Neural cell (in vitro differentiated cells): ENCODE results near the gene SLC2A4. TPM values are rescaled to one million over a fixed set of nuclear protein-coding genes. Genes with fewer than 3 reads are reported as not detected.

ENCODE experiments used
- H2AFZ ChIP-seq: fragments of 200-600, 300-800 bp; sonication (generic), shearing (Covaris generic); 2 replicates; pipeline ENCODE4 v1.6.0; 2014; ENCODE audit warnings: low read depth, mild to moderate bottlenecking, antibody characterized with exemption, low read length, moderate library complexity
- H3F3A ChIP-seq: fragments of 200-600 bp; shearing (Covaris generic); 2 replicates; pipeline ENCODE4 v1.6.1; 2016; ENCODE audit warnings: mild to moderate bottlenecking, moderate library complexity, mixed read lengths, antibody characterized with exemption, low read length; ENCODE audit not compliant: insufficient read depth, poor library complexity, severe bottlenecking
- H3K27ac ChIP-seq: fragments of 200-600, 300-800 bp; sonication (generic), shearing (Covaris generic); 2 replicates; pipeline ENCODE4 v1.5.1; 2014; ENCODE audit warnings: mild to moderate bottlenecking, low read length, moderate library complexity
- H3K27me3 ChIP-seq: fragments of 300-800, 200-600 bp; sonication (generic), shearing (Covaris generic); 2 replicates; pipeline ENCODE4 v1.6.0; 2014; ENCODE audit warnings: mild to moderate bottlenecking, low read depth, low read length, moderate library complexity; ENCODE audit not compliant: insufficient read depth
- H3K36me3 ChIP-seq: fragments of 300-800, 200-600 bp; sonication (generic), shearing (Covaris generic); 2 replicates; pipeline ENCODE4 v1.5.1; 2014; ENCODE audit warnings: mild to moderate bottlenecking, antibody characterized with exemption, low read length, moderate library complexity; ENCODE audit not compliant: insufficient read depth
- H3K4me2 ChIP-seq: fragments of 300-800, 200-600 bp; sonication (generic), shearing (Covaris generic); 2 replicates; pipeline ENCODE4 v1.6.0; 2014; ENCODE audit warnings: mild to moderate bottlenecking, low read length
- H3K4me3 ChIP-seq: fragments of 300-800, 200-600 bp; sonication (generic), shearing (Covaris generic); 2 replicates; pipeline ENCODE4 v1.5.1; 2014; ENCODE audit warnings: mild to moderate bottlenecking, low read length, moderate library complexity
- H3K79me2 ChIP-seq: fragments of 200-600 bp; shearing (Covaris generic); replicated peaks from 2 replicates; pipeline ENCODE4 v1.6.0; 2014; ENCODE audit warnings: mild to moderate bottlenecking, low read length, moderate library complexity; ENCODE audit not compliant: insufficient read depth
- H3K9ac ChIP-seq: fragments of 300-800, 200-600 bp; sonication (generic), shearing (Covaris generic); 2 replicates; pipeline ENCODE4 v1.6.1; 2016; ENCODE audit warnings: mild to moderate bottlenecking, low read length, mixed read lengths
- H3K9me2 ChIP-seq: fragments of 200-600 bp; shearing (Covaris generic); 2 replicates; pipeline ENCODE4 v1.6.1; 2016; ENCODE audit warnings: mild to moderate bottlenecking, low read length, mixed read lengths; ENCODE audit not compliant: insufficient read depth
- H3K9me3 ChIP-seq: fragments of 200-600, 300-800 bp; sonication (generic), shearing (Covaris generic); 2 replicates; pipeline ENCODE4 v1.6.1; 2016; ENCODE audit warnings: mild to moderate bottlenecking, mixed run types, low read length, moderate library complexity, mixed read lengths
- H4K20me1 ChIP-seq: fragments of 200-600 bp; shearing (Covaris generic); 2 replicates; pipeline ENCODE4 v1.6.1; 2016; ENCODE audit warnings: mild to moderate bottlenecking, mixed run types; ENCODE audit not compliant: insufficient read depth
- EP300 ChIP-seq: fragments of 450-650 bp; conservative IDR thresholded peaks from 2 replicates; pipeline ENCODE4 v1.6.1; 2014; ENCODE audit warnings: antibody characterized with exemption, mild to moderate bottlenecking, moderate library complexity; ENCODE audit not compliant: poor library complexity, severe bottlenecking
- EZH2 ChIP-seq: fragments of 200-600, 300-800 bp; shearing (Covaris generic), sonication (generic); IDR thresholded peaks from 2 replicates; pipeline ENCODE4 v1.6.1; 2014; ENCODE audit warnings: antibody characterized with exemption, low read length, borderline replicate concordance, mild to moderate bottlenecking; ENCODE audit not compliant: insufficient read depth, poor library complexity, severe bottlenecking
- MXI1 ChIP-seq: fragments of 450-650 bp; conservative IDR thresholded peaks from 2 replicates; pipeline ENCODE4 v1.6.1; 2014; ENCODE audit warnings: antibody characterized with exemption, mild to moderate bottlenecking; ENCODE audit not compliant: poor library complexity, severe bottlenecking
- POLR2AphosphoS5 ChIP-seq: IDR thresholded peaks from 2 replicates; pipeline ENCODE4 v1.6.1; 2012
- RAD21 ChIP-seq: fragments of 450-650 bp; conservative IDR thresholded peaks from 2 replicates; pipeline ENCODE4 v1.6.1; 2014; ENCODE audit warnings: antibody characterized with exemption, mild to moderate bottlenecking, moderate library complexity
- REST ChIP-seq: IDR thresholded peaks from 2 replicates; pipeline ENCODE4 v1.6.1; 2012; ENCODE audit warnings: borderline replicate concordance
- SMC3 ChIP-seq: fragments of 450-650 bp; conservative IDR thresholded peaks from 2 replicates; pipeline ENCODE4 v1.6.1; 2014; ENCODE audit warnings: antibody characterized with exemption, mild to moderate bottlenecking, moderate library complexity; ENCODE audit not compliant: poor library complexity
- TAF1 ChIP-seq: IDR thresholded peaks from 2 replicates; pipeline ENCODE4 v1.6.1; 2012; ENCODE audit warnings: low read depth
- polyA plus RNA-seq: library from polyadenylated mRNA; depleted of rRNA; stranded (reverse); fragments of >200 nt; gene quantifications from 2 replicates; pipeline ENCODE4 v1.2.3, GENCODE V29; 2014
- TF ChIP-seq, protein P1 (sequence below): fragments of 450-650 bp; IDR thresholded peaks from 2 replicates; pipeline ENCODE4 v1.5.1; 2014; ENCODE audit warnings: antibody characterized with exemption, mild to moderate bottlenecking, moderate library complexity; ENCODE audit not compliant: poor library complexity, severe bottlenecking

SLC2A4 gene
- polyA plus RNA-seq, 1 donor from 2014 or later = not detected

DNA sequence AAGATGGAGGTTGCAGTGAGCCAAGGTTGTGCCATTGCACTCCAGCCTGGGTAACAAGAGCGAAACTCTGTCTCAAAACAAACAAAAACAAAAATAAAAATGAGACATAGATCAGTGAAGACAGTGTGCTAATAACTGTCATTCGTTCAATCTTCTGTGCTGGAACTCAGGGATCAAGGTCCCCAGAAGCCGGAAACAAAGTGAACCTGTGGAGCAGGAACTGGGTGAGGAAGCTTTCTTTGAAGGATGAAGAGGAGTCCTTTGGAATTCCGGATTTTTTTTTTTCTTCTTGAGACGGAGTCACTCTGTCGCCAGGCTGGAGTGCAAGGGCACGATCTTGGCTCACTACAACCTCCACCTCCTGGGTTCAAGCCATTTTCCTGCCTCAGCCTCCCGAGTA is 2.1 kb upstream of the SLC2A4 start:
- Histone ChIP-seq H3K79me2 (no peaks in the 10 kb centered on the region), H2AFZ (no peak overlapping the region), H3K9ac (no peak overlapping the region), H3K4me2 (no peak overlapping the region), H4K20me1 (no peaks in the 10 kb centered on the region), H3K27ac (no peak overlapping the region), H3K36me3 (no peaks in the 10 kb centered on the region), H3F3A (no peaks in the 10 kb centered on the region), H3K9me3 (no peaks in the 10 kb centered on the region), H3K4me3 (no peak overlapping the region), H3K9me2 (no peaks in the 10 kb centered on the region), H3K27me3 (peaks cover 31% of the 10 kb centered on the region)
- TF ChIP-seq SMC3 = no peak
- TF ChIP-seq RAD21 = no peak
- no peak for TF ChIP-seq EZH2
- no peak for TF ChIP-seq MXI1
- no peak for TF ChIP-seq EP300
- no peak for TF ChIP-seq REST
- TF ChIP-seq, protein P1, sequence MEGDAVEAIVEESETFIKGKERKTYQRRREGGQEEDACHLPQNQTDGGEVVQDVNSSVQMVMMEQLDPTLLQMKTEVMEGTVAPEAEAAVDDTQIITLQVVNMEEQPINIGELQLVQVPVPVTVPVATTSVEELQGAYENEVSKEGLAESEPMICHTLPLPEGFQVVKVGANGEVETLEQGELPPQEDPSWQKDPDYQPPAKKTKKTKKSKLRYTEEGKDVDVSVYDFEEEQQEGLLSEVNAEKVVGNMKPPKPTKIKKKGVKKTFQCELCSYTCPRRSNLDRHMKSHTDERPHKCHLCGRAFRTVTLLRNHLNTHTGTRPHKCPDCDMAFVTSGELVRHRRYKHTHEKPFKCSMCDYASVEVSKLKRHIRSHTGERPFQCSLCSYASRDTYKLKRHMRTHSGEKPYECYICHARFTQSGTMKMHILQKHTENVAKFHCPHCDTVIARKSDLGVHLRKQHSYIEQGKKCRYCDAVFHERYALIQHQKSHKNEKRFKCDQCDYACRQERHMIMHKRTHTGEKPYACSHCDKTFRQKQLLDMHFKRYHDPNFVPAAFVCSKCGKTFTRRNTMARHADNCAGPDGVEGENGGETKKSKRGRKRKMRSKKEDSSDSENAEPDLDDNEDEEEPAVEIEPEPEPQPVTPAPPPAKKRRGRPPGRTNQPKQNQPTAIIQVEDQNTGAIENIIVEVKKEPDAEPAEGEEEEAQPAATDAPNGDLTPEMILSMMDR = no peak
- TF ChIP-seq TAF1 = no peak
- TF ChIP-seq POLR2AphosphoS5 = no peak

- H3K27ac ChIP-seq = no peak overlapping the region
- H3K9ac ChIP-seq = no peak overlapping the region
- TF ChIP-seq EZH2 (no peak), RAD21 (peak; percentile 96), MXI1 (peak; percentile 12), SMC3 (peak; percentile 96)
- TF ChIP-seq, protein P1 = peak; percentile 98
- no peaks in the 10 kb centered on the region for H3K9me3 ChIP-seq
- H3K4me2 ChIP-seq = peak overlapping the region; percentile 84
- no peaks in the 10 kb centered on the region for H3K36me3 ChIP-seq
- H3K79me2 ChIP-seq = no peaks in the 10 kb centered on the region
- H3K4me3 ChIP-seq = peak overlapping the region; percentile 60
- peaks cover 31% of the 10 kb centered on the region for H3K27me3 ChIP-seq
- H4K20me1 ChIP-seq = no peaks in the 10 kb centered on the region
- H3K9me2 ChIP-seq = no peaks in the 10 kb centered on the region
- no peak overlapping the region for H2AFZ ChIP-seq
- H3F3A ChIP-seq = no peaks in the 10 kb centered on the region
These were observed 922 bp upstream of the SLC2A4 start for GRCh38 chr17:7280519-7281073.
